ENCODE data around the gene CRELD1.

The CRELD1 gene

DNA sequence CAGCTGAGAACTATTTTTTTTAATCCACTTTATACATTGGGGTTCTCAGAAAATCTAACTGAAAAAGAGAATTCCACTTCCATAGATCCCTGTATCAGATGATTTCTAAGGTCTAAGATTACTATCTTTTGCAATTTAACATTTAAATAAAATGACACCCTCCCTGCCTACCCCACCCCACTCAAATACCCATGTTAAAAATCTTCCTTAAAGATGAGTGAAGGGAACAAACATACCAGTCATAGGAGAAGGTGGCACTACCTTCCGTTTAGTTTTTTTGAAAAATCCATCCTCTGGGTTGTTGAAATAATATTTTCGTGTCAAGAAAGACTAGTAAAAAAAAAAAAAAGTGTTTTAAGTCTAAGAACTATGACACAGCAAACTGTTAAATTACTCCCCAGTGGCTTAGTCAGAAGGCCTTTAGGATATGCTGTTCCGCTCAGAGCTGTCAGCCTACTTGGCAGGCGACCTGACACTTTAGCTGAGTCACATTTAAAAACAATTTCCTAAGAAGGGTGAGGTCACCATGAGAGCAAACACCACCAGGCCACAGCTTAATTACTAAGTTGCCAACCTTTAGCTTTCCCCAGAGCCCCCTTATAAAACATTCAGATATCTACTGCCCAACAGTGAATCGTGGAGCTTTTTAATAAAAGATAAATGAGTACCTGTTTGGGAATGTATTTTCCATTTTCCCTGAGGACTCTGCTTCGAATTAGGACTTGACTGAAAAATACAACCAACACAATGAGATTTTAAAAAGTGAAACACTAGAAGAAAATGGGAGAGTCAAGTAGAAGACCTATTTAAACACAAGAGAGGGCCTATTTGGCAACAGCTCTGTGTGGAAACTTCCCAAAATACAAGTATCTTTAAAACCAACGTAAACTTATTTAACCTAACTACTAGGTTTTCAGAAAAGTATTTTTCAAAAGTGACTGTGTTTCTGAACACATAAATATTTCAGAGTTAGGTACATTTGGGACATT is 43.4 kb downstream of the CRELD1 start:
- Histone ChIP-seq H4K8ac (ENCODE audit: low read depth, low read length) (no peak overlapping the region), H2BK15ac (ENCODE audit: low read length) (no peak overlapping the region), H3K4ac (ENCODE audit: low read length) (no peak overlapping the region), H4K91ac (ENCODE audit: low read depth, low read length, poor library complexity) (no peak overlapping the region), H2BK12ac (ENCODE audit: low read length) (no peak overlapping the region), H3K27me3 (ENCODE audit: control insufficient read depth in 3 of 3, insufficient read depth in 3 of 3, low read depth in 1 of 3, low read length in 3 of 3) (no peaks in the 10 kb centered on the region), H2AFZ (ENCODE audit: low read length) (no peak overlapping the region), H3K4me3 (ENCODE audit: low read length in 2 of 2) (no peak overlapping the region), H3K23ac (ENCODE audit: low read depth, low read length, poor library complexity) (no peak overlapping the region), H3K79me1 (ENCODE audit: low read depth, low read length) (no peaks in the 10 kb centered on the region), H2BK5ac (ENCODE audit: low read length) (no peak overlapping the region), H2AK5ac (ENCODE audit: low read depth, low read length) (no peak overlapping the region), H3K9ac (ENCODE audit: low read depth, low read length, poor library complexity) (no peak overlapping the region), H3K36me3 (replicated peaks in 1 of 2; ENCODE audit: control insufficient read depth in 2 of 2, insufficient read depth in 2 of 2, low read length in 2 of 2) (peaks cover 9 to 76% of the 10 kb centered on the region in 2 donors), H2BK120ac (ENCODE audit: low read depth, low read length) (no peak overlapping the region), H3K14ac (ENCODE audit: low read length) (no peak overlapping the region), H3K4me2 (ENCODE audit: insufficient read depth, low read length, poor library complexity, severe bottlenecking) (no peak overlapping the region), H3K4me1 (ENCODE audit: control insufficient read depth in 2 of 2, insufficient read depth in 1 of 2, low read depth in 1 of 2, low read length in 2 of 2) (no peaks in the 10 kb centered on the region), H3K18ac (ENCODE audit: low read length) (no peak overlapping the region), H3K9me3 (replicated peaks in 1 of 2; ENCODE audit: control insufficient read depth in 2 of 2, insufficient read depth in 1 of 2, low read depth in 1 of 2, low read length in 2 of 2) (no peaks in the 10 kb centered on the region), H3K27ac (replicated peaks; ENCODE audit: low read length) (no peak overlapping the region)
- DNase-seq (ENCODE audit: low spot score), result no peak
- no CpG with 5 or more reads among the region's 7 CpGs for WGBS, 2 donors (ENCODE audit: extremely low coverage in 2 of 2, insufficient read length in 2 of 2, insufficient replicate concordance in 1 of 2)

GRCh38 chr3:9978710-9979305 is 45.2 kb downstream of the CRELD1 start:
- Histone ChIP-seq H3K4me1 (ENCODE audit: control insufficient read depth in 2 of 2, insufficient read depth in 1 of 2, low read depth in 1 of 2, low read length in 2 of 2) (no peaks in the 10 kb centered on the region), H3K18ac (ENCODE audit: low read length) (no peak overlapping the region), H3K27me3 (ENCODE audit: control insufficient read depth in 3 of 3, insufficient read depth in 3 of 3, low read depth in 1 of 3, low read length in 3 of 3) (no peaks in the 10 kb centered on the region), H3K9me3 (replicated peaks in 1 of 2; ENCODE audit: control insufficient read depth in 2 of 2, insufficient read depth in 1 of 2, low read depth in 1 of 2, low read length in 2 of 2) (no peaks in the 10 kb centered on the region), H3K14ac (ENCODE audit: low read length) (no peak overlapping the region), H3K4me2 (ENCODE audit: insufficient read depth, low read length, poor library complexity, severe bottlenecking) (no peak overlapping the region), H3K4ac (ENCODE audit: low read length) (no peak overlapping the region), H4K91ac (ENCODE audit: low read depth, low read length, poor library complexity) (no peak overlapping the region), H2AFZ (ENCODE audit: low read length) (no peak overlapping the region), H2BK12ac (ENCODE audit: low read length) (no peak overlapping the region), H2BK15ac (ENCODE audit: low read length) (no peak overlapping the region), H2BK5ac (ENCODE audit: low read length) (no peak overlapping the region), H3K4me3 (ENCODE audit: low read length in 2 of 2) (no peak overlapping the region), H3K27ac (replicated peaks; ENCODE audit: low read length) (no peak overlapping the region), H3K36me3 (replicated peaks in 1 of 2; ENCODE audit: control insufficient read depth in 2 of 2, insufficient read depth in 2 of 2, low read length in 2 of 2) (peaks cover 6 to 75% of the 10 kb centered on the region in 2 donors), H2BK120ac (ENCODE audit: low read depth, low read length) (no peak overlapping the region), H3K9ac (ENCODE audit: low read depth, low read length, poor library complexity) (no peak overlapping the region), H2AK5ac (ENCODE audit: low read depth, low read length) (no peak overlapping the region), H3K23ac (ENCODE audit: low read depth, low read length, poor library complexity) (no peak overlapping the region), H3K79me1 (ENCODE audit: low read depth, low read length) (no peaks in the 10 kb centered on the region), H4K8ac (ENCODE audit: low read depth, low read length) (no peak overlapping the region)
- DNase-seq (ENCODE audit: low spot score), result no peak
- no CpG with 5 or more reads among the region's 8 CpGs for WGBS, 2 donors (ENCODE audit: extremely low coverage in 2 of 2, insufficient read length in 2 of 2, insufficient replicate concordance in 1 of 2)

DNA sequence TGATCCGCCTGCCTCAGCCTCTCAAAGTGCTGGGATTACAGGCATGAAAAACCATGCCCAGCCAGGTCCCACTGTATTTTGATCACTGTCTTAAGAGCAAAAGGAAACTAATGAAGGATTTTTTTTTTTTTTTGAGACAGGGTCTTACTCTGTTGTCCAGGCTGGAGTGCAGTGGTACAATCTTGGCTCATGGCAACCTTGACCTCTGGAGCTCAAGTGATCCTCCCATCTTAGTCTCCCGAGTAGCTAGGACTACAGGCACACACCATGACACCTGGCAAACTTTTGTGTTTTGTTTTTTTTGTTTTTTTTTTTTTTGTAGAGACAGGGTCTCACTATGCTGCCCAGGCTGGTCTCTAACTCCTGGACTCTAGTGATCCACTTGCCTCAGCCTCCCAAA is 46.6 kb downstream of the CRELD1 start:
- Histone ChIP-seq H3K4me3 (ENCODE audit: low read length in 2 of 2) (no peak overlapping the region), H3K79me1 (ENCODE audit: low read depth, low read length) (peaks cover 3% of the 10 kb centered on the region), H3K4me2 (ENCODE audit: insufficient read depth, low read length, poor library complexity, severe bottlenecking) (no peak overlapping the region), H4K91ac (ENCODE audit: low read depth, low read length, poor library complexity) (no peak overlapping the region), H3K4ac (ENCODE audit: low read length) (no peak overlapping the region), H4K8ac (ENCODE audit: low read depth, low read length) (no peak overlapping the region), H3K9ac (ENCODE audit: low read depth, low read length, poor library complexity) (no peak overlapping the region), H3K18ac (ENCODE audit: low read length) (no peak overlapping the region), H3K36me3 (replicated peaks in 1 of 2; ENCODE audit: control insufficient read depth in 2 of 2, insufficient read depth in 2 of 2, low read length in 2 of 2) (peaks cover 8 to 69% of the 10 kb centered on the region in 2 donors), H2BK120ac (ENCODE audit: low read depth, low read length) (no peak overlapping the region), H3K14ac (ENCODE audit: low read length) (no peak overlapping the region), H2AFZ (ENCODE audit: low read length) (no peak overlapping the region), H2BK5ac (ENCODE audit: low read length) (no peak overlapping the region), H3K27ac (replicated peaks; ENCODE audit: low read length) (no peak overlapping the region), H2BK15ac (ENCODE audit: low read length) (no peak overlapping the region), H3K23ac (ENCODE audit: low read depth, low read length, poor library complexity) (no peak overlapping the region), H2AK5ac (ENCODE audit: low read depth, low read length) (no peak overlapping the region), H3K4me1 (ENCODE audit: control insufficient read depth in 2 of 2, insufficient read depth in 1 of 2, low read depth in 1 of 2, low read length in 2 of 2) (no peaks in the 10 kb centered on the region), H3K9me3 (replicated peaks in 1 of 2; ENCODE audit: control insufficient read depth in 2 of 2, insufficient read depth in 1 of 2, low read depth in 1 of 2, low read length in 2 of 2) (no peaks in the 10 kb centered on the region), H2BK12ac (ENCODE audit: low read length) (no peak overlapping the region), H3K27me3 (ENCODE audit: control insufficient read depth in 3 of 3, insufficient read depth in 3 of 3, low read depth in 1 of 3, low read length in 3 of 3) (no peaks in the 10 kb centered on the region)
- no CpG with 5 or more reads among the region's 2 CpGs for WGBS, 2 donors (ENCODE audit: extremely low coverage in 2 of 2, insufficient read length in 2 of 2, insufficient replicate concordance in 1 of 2)
- no peak for DNase-seq (ENCODE audit: low spot score)

- Histone ChIP-seq H3K9me3 (replicated peaks in 1 of 2; ENCODE audit: control insufficient read depth in 2 of 2, insufficient read depth in 1 of 2, low read depth in 1 of 2, low read length in 2 of 2) (no peaks in the 10 kb centered on the region), H3K79me1 (ENCODE audit: low read depth, low read length) (peaks cover 9% of the 10 kb centered on the region), H2BK120ac (ENCODE audit: low read depth, low read length) (no peak overlapping the region), H3K4me2 (ENCODE audit: insufficient read depth, low read length, poor library complexity, severe bottlenecking) (peak overlapping the region; percentile 91), H3K4me3 (ENCODE audit: low read length in 2 of 2) (peak overlapping the region; percentile 73 to 96), H3K9ac (ENCODE audit: low read depth, low read length, poor library complexity) (peak overlapping the region; percentile 91), H2BK15ac (ENCODE audit: low read length) (no peak overlapping the region), H2AFZ (ENCODE audit: low read length) (peak overlapping the region; percentile 95), H3K14ac (ENCODE audit: low read length) (no peak overlapping the region), H4K8ac (ENCODE audit: low read depth, low read length) (peak overlapping the region; percentile 56), H3K4ac (ENCODE audit: low read length) (no peak overlapping the region), H3K36me3 (replicated peaks in 1 of 2; ENCODE audit: control insufficient read depth in 2 of 2, insufficient read depth in 2 of 2, low read length in 2 of 2) (peaks cover 2 to 41% of the 10 kb centered on the region in 2 donors), H4K91ac (ENCODE audit: low read depth, low read length, poor library complexity) (no peak overlapping the region), H3K4me1 (ENCODE audit: control insufficient read depth in 2 of 2, insufficient read depth in 1 of 2, low read depth in 1 of 2, low read length in 2 of 2) (peaks cover 4 to 14% of the 10 kb centered on the region in 2 donors), H2AK5ac (ENCODE audit: low read depth, low read length) (no peak overlapping the region), H3K23ac (ENCODE audit: low read depth, low read length, poor library complexity) (peak overlapping the region; percentile 99), H3K27me3 (ENCODE audit: control insufficient read depth in 3 of 3, insufficient read depth in 3 of 3, low read depth in 1 of 3, low read length in 3 of 3) (no peaks in the 10 kb centered on the region), H2BK12ac (ENCODE audit: low read length) (no peak overlapping the region), H3K18ac (ENCODE audit: low read length) (peak overlapping the region; percentile 76), H3K27ac (replicated peaks; ENCODE audit: low read length) (no peak overlapping the region), H2BK5ac (ENCODE audit: low read length) (no peak overlapping the region)
- no CpG with 5 or more reads among the region's 17 CpGs for WGBS, 2 donors (ENCODE audit: extremely low coverage in 2 of 2, insufficient read length in 2 of 2, insufficient replicate concordance in 1 of 2)
- DNase-seq (ENCODE audit: low spot score), result no peak
Measured at GRCh38 chr3:9986230-9986725, 52.6 kb downstream of the CRELD1 start.

Measured in neuronal stem cell (in vitro differentiated cells).